BLaER1 (cell line): ENCODE data around the gene FBLN2.

ENCODE experiments used
- H3K27ac ChIP-seq: shearing (Covaris generic); formaldehyde crosslinking; 2 replicates; pipeline ENCODE4 v1.8.1; 2022
- H3K27me3 ChIP-seq: shearing (Covaris generic); formaldehyde crosslinking; 2 replicates; pipeline ENCODE4 v1.8.1; 2022
- H3K36me3 ChIP-seq: shearing (Covaris generic); formaldehyde crosslinking; 2 replicates; pipeline ENCODE4 v1.8.1; 2022
- H3K4me1 ChIP-seq: shearing (Covaris generic); formaldehyde crosslinking; 2 replicates; pipeline ENCODE4 v1.8.1; 2022
- H3K4me2 ChIP-seq: shearing (Covaris generic); formaldehyde crosslinking; 2 replicates; pipeline ENCODE4 v1.8.1; 2022
- H3K4me3 ChIP-seq: shearing (Covaris generic); formaldehyde crosslinking; 2 replicates; pipeline ENCODE4 v1.8.1; 2022
- H3K9ac ChIP-seq: shearing (Covaris generic); formaldehyde crosslinking; 2 replicates; pipeline ENCODE4 v1.8.1; 2022
- H3K9me3 ChIP-seq: shearing (Covaris generic); formaldehyde crosslinking; 2 replicates; pipeline ENCODE4 v1.8.1; 2022
- H4K20me1 ChIP-seq: shearing (Covaris generic); formaldehyde crosslinking; 2 replicates; pipeline ENCODE4 v1.8.1; 2022
- Cebpa-rat ChIP-seq: shearing (Covaris generic); IDR thresholded peaks from 2 replicates; pipeline ENCODE4 v1.8.1; 2022

The FBLN2 gene

DNA sequence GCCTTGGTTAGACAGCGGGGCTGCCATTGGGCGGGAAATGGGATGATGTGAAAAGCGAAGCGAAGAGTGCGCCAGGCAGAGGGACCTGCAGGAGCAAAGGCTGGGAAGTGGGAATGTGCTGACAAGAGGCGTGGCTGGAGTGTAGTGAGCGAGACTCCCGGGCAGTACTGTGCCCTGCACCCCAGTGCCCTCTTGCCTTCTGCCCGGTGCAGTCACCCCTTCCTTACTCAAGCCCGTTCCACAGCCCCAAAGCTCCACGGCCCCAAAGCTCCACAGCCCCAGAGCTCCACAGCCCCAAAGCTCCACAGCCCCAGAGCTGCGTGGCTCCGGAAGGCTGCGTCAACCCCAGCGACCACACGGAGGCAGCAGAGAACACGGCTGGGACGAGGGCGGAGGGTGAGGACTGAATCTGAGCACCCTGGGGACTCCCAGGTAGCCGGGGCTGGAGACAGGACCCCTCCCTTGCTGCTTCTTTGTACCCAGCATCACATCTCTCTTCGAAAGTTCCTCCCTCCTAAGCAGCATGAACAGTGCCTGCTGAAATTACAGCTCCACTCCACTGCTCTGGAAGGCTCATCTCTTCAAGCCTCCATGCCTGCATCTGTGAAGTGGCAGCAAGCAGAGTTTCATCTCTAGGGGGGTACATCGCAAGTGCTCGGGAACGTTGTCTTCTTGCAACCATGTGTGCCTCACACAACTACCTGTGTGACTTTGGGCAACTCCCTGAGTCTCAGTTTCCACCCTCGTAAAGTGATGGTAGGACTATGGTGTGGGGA lies 108.9 kb downstream of the FBLN2 start:
- Histone ChIP-seq H3K4me1 (peaks cover 14% of the 10 kb centered on the region), H3K4me3 (no peak overlapping the region), H4K20me1 (no peaks in the 10 kb centered on the region), H3K4me2 (no peak overlapping the region), H3K9me3 (no peaks in the 10 kb centered on the region), H3K27me3 (peaks cover 29% of the 10 kb centered on the region), H3K9ac (no peak overlapping the region), H3K27ac (no peak overlapping the region), H3K36me3 (no peaks in the 10 kb centered on the region)
- no peak for TF ChIP-seq Cebpa-rat

DNA sequence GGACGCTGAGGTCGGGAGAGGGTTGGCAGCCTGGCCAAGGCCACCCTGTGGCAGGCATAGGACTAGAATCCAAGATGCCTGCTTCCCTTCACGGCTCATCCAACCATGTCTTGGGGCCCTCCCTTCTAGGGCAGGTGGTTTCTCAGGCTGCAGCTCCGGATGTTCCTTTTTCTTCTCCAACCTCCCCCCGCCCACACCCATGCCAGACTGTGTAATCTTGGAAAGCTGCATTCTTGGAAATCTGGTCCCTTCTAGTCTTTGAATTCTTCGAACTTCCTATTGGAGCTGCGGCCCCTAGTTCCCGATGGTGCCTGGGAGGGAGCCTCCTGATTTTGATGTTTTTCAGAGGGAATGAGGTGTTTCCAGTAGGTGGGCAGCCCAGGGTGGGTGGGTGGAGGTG lies 109.8 kb downstream of the FBLN2 start:
- no peak overlapping the region for H3K27ac ChIP-seq
- H4K20me1 ChIP-seq = no peaks in the 10 kb centered on the region
- no peak for TF ChIP-seq Cebpa-rat
- H3K4me1 ChIP-seq = peaks cover 14% of the 10 kb centered on the region
- H3K9ac ChIP-seq = no peak overlapping the region
- H3K4me2 ChIP-seq = no peak overlapping the region
- H3K27me3 ChIP-seq = peaks cover 29% of the 10 kb centered on the region
- H3K9me3 ChIP-seq = no peaks in the 10 kb centered on the region
- no peak overlapping the region for H3K4me3 ChIP-seq
- no peaks in the 10 kb centered on the region for H3K36me3 ChIP-seq

DNA sequence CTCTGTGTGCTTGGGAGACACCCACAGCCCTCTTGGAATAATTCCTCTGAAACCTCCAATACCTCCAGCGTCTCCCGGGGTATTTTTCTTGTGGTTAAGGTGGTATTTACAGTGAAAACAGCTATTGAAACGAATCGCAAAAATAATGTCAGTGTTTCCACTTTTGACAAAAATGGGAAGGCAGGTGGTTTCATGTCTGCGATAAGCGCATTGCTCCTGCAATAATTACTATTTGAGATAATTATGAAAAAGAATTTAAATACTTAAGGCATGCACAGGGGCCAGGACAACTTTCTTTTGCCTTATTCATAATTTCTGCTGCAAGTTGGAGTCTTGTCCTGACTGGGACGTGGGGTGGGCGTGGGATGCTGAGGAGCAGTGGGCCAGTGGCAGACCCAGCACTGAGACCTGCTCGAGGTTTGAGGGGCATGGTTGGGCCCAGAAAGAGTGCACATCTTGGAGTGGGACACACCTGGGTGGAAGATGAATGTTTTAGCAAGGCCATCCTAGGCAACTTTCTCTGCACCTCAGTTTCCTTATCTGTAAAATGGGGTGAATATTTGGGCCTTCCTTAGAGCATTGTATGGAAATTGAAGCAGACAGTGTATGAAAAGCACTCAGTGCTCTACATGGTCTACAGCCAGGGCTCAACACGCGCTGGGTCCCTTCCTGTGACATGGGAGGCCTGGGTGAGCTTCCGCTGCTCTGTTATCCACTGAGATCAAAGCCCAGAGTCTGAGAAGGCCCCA lies 110.5 kb downstream of the FBLN2 start:
- H4K20me1 ChIP-seq = no peaks in the 10 kb centered on the region
- peaks cover 23% of the 10 kb centered on the region for H3K27me3 ChIP-seq
- H3K9ac ChIP-seq = no peak overlapping the region
- H3K4me3 ChIP-seq = no peak overlapping the region
- no peak for TF ChIP-seq Cebpa-rat
- peaks cover 12% of the 10 kb centered on the region for H3K4me1 ChIP-seq
- H3K4me2 ChIP-seq = no peak overlapping the region
- no peaks in the 10 kb centered on the region for H3K36me3 ChIP-seq
- H3K27ac ChIP-seq = no peak overlapping the region
- no peaks in the 10 kb centered on the region for H3K9me3 ChIP-seq

DNA sequence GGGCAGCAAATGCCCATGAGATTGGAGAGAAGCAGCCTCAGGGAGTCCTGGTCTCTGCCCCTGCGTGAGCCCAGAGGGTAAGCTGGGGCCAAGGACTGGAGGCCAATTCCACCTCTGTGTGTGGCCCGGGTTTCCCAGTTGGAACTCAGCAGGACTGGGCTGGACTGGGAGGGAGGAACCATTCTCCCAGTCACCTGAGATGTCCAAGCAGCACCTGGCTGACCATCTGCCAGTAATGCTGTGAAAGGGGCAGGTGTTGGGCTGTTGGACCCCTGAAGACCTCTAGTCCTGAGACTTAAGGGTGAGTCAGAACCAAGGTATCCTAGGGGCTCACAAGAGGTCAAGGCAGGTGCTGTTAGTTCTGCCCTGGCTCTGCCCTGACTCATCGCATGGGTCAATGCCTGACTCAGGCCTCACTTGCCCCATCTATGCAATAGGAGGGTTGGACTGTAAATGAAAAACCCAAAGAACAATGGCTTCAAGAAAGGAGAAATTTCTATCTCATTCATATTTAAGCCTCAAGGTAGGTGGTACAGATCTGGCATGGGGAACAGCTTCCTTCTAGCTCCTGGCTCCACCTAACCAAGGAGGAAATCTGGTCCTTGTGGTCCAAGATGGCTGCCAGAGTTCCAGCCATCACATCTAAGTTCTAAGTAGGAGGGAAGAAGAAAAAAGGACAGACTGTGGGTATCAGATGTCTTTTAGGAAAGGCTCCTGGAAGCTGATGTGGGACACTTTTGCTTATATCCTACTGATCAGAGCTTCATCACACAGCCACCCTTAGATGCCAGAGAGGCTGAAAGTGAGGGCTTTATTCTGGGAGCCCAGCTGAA lies 111.3 kb downstream of the FBLN2 start:
- Histone ChIP-seq H3K27me3 (peaks cover 14% of the 10 kb centered on the region), H3K9me3 (no peaks in the 10 kb centered on the region), H3K27ac (no peak overlapping the region), H3K4me3 (no peak overlapping the region), H4K20me1 (no peaks in the 10 kb centered on the region), H3K36me3 (no peaks in the 10 kb centered on the region), H3K4me2 (no peak overlapping the region), H3K4me1 (peaks cover 4% of the 10 kb centered on the region), H3K9ac (no peak overlapping the region)
- TF ChIP-seq Cebpa-rat = no peak

DNA sequence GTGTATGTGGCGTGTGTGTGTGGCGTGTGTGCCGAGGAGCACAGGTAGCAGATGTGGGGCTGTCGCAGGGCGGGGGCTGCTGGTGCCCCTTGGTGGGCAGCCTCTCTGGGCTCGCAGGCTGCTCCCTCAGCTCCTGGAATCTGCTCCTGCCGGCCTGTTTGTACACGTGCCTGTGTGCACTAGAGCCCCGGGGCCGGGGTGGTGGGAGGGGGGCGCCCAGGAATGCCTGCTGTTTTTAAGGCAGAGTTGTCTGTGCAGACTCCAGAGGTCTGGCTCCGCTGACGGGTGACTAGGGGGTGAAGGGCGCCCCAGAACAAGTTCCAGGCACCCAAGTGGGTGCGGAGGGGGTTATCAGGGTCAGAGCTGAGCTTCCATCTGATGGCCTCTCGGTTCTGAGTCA lies 112.2 kb downstream of the FBLN2 start:
- no peak overlapping the region for H3K9ac ChIP-seq
- H4K20me1 ChIP-seq = no peaks in the 10 kb centered on the region
- TF ChIP-seq Cebpa-rat = no peak

DNA sequence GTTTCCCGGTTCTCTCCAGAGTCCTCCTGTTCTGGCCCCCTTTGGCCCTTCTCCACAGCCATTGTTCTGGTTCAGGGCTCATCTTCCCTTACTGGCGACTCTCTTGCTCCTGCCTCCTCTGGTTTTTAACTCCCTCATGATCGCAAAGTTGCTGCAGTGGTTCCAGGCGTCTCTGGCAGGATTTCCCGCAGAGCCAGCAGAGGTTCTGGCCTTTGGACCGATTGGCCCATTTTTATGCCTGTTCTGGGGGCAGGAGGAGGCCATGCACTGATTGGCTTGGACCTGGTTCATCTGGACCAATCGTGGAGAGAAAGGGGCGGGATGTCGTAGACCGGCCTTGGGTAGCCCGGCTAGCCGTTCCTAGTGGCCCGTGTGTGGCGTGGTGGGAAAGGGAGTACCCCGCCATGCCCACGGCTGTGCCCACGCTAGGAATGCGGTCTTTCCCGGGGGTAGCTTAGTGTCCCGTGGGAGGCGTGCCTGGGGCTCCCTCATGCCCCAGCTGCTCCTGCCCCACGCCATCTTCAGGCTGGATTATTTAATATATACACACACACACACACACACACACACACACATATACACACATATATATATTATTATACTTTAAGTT lies 113.4 kb downstream of the FBLN2 start:
- H3K9ac ChIP-seq = no peak overlapping the region
- H4K20me1 ChIP-seq = no peaks in the 10 kb centered on the region
- H3K4me1 ChIP-seq = no peaks in the 10 kb centered on the region
- no peaks in the 10 kb centered on the region for H3K36me3 ChIP-seq
- no peak for TF ChIP-seq Cebpa-rat
- no peaks in the 10 kb centered on the region for H3K27me3 ChIP-seq
- H3K9me3 ChIP-seq = no peaks in the 10 kb centered on the region
- no peak overlapping the region for H3K4me3 ChIP-seq
- no peak overlapping the region for H3K4me2 ChIP-seq
- H3K27ac ChIP-seq = no peak overlapping the region

More for the DNA sequence above, 112.2 kb downstream of the FBLN2 start:
- peaks cover 5% of the 10 kb centered on the region; the same call in 1 of the 2 replicates for H3K27me3 ChIP-seq
- no peak overlapping the region for H3K27ac ChIP-seq
- H3K36me3 ChIP-seq = no peaks in the 10 kb centered on the region
- H3K9me3 ChIP-seq = no peaks in the 10 kb centered on the region
- no peaks in the 10 kb centered on the region for H3K4me1 ChIP-seq
- no peak overlapping the region for H3K4me3 ChIP-seq
- H3K4me2 ChIP-seq = no peak overlapping the region

DNA sequence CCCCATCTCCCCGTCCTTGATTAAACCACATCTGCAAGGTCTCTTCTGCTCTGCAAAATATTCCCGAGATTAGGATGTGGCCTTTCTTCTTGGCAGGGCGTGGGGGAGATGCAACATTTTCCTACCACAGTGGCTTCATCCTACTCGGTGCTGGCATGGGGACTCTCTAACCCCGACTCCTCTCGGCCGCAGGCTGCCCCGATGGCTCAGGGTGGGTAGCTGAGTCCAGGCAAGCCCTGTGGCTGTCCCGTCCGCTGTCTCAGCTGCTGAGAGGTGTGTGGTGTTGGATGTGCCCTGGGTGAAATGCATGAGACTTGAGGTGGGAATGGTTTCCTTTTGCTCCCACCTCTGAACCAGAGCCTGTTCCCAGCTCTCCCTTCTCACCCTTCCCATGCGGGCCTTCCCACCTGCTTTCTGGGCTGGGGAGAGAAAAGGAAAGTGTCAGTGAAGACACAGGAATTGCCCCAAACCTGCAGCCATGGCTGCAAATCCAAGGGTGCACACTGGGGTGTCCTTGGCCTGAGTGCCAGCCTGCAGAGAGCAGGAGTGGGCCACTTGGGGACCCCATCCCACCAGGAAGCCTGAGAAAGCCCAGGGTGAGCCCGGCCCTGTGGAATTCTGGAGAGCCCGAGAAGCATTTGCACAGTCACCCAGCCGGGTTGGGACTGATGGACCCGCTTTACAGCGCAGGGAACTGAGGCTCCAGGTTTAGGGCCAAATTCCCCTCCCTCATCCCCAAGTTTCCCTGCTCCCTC lies 115.0 kb downstream of the FBLN2 start:
- Histone ChIP-seq H4K20me1 (no peaks in the 10 kb centered on the region), H3K36me3 (no peaks in the 10 kb centered on the region), H3K27me3 (no peaks in the 10 kb centered on the region), H3K9me3 (no peaks in the 10 kb centered on the region), H3K4me2 (no peak overlapping the region), H3K9ac (no peak overlapping the region), H3K4me3 (no peak overlapping the region), H3K27ac (no peak overlapping the region), H3K4me1 (no peaks in the 10 kb centered on the region)
- no peak for TF ChIP-seq Cebpa-rat

DNA sequence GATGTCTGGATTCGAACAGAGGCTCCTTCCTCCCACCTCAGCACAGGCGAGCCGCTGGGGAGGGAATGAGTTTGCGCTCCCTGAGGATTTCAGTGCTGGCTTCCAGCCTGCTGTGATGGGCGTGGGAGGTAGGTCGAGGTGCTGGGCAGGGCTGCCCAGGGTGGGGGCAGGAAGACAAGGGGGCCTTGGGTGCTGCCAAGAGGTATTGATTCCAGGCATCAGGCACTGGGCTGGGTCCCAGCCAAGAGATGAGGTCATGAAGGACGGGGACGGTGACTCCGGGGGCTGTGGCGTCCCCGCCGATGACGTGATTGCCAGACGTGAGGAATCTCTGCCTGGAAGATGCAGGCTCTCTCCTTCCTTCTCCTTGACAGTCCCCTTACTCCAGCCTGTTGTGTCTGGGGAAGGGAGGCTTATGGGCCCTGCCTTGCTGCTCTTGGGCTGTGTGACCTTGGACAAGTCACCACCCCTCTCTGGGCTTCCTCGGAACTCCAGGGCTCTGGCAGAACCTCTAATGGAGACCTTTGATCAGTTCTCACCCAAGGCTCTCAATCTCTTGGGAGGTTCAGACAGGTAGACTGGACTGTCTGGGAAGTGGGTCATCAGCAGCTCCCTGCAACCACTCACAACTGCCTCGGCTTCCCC lies 116.8 kb downstream of the FBLN2 start:
- Histone ChIP-seq H3K27me3 (no peaks in the 10 kb centered on the region), H3K27ac (no peak overlapping the region), H3K4me2 (no peak overlapping the region), H4K20me1 (no peaks in the 10 kb centered on the region), H3K4me1 (no peaks in the 10 kb centered on the region), H3K9ac (no peak overlapping the region), H3K4me3 (no peak overlapping the region), H3K36me3 (no peaks in the 10 kb centered on the region), H3K9me3 (no peaks in the 10 kb centered on the region)
- no peak for TF ChIP-seq Cebpa-rat

DNA sequence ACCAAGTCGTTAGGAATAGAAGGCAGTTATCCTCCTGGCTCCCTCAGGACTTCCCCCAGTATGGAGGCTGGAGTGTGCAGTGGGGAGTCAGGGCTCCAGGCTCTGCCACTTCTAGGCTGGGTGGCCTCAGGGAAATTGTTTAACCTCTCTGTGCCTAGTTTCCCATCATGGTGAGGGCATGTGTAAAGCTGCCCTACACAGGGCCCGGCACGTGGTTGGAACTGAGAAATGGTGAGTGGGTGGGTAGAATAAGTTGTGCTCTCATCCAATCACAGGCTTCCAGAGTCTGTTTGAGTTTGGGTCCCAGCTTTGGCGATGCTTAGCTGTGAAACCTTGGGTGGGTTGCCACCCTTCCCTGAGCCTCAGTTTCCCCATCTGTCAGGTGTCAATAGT lies 117.3 kb downstream of the FBLN2 start:
- Histone ChIP-seq H3K4me2 (no peak overlapping the region), H3K27ac (no peak overlapping the region), H3K9ac (no peak overlapping the region), H4K20me1 (no peaks in the 10 kb centered on the region), H3K4me1 (no peaks in the 10 kb centered on the region), H3K27me3 (no peaks in the 10 kb centered on the region), H3K4me3 (no peak overlapping the region), H3K9me3 (no peaks in the 10 kb centered on the region), H3K36me3 (no peaks in the 10 kb centered on the region)
- no peak for TF ChIP-seq Cebpa-rat
